Measurements from ENCODE around the gene HMGB4.

The HMGB4 gene

DNA sequence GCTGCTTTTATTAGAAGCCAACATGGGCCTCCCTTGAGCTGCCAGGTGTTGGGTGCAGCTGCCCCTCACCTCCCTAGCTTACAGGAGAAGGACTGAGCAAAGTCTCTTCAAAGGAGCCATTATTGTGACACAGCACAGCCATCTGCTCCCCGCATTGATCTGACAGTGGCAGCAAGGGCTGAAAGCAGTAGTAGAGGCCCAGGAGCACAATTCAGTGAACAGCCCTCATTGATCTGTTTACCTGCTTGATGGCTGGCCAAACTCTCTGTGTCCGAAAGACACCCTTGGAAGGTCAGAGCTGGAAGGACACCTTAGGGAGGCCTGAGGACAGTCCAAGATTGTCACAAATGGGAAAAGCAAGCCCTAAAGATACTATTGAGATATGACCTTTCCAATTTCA, 14.5 kb downstream of the HMGB4 start:
- Histone ChIP-seq H3K9me3 (ENCODE audit: control insufficient read depth, low read length) (no peaks in the 10 kb centered on the region), H3K4me2 (ENCODE audit: low read length) (no peak overlapping the region), H2AFZ (no peak overlapping the region), H3K4me1 (no peaks in the 10 kb centered on the region), H3K36me3 (ENCODE audit: control insufficient read depth, insufficient read depth, low read length) (no peaks in the 10 kb centered on the region), H3K79me2 (no peaks in the 10 kb centered on the region), H3K9ac (no peak overlapping the region), H3K27me3 (ENCODE audit: control insufficient read depth, insufficient read depth, low read length) (no peaks in the 10 kb centered on the region), H3K4me3 (ENCODE audit: low read depth, low read length) (no peak overlapping the region), H3K27ac (no peak overlapping the region)
- TF ChIP-seq, protein P1, sequence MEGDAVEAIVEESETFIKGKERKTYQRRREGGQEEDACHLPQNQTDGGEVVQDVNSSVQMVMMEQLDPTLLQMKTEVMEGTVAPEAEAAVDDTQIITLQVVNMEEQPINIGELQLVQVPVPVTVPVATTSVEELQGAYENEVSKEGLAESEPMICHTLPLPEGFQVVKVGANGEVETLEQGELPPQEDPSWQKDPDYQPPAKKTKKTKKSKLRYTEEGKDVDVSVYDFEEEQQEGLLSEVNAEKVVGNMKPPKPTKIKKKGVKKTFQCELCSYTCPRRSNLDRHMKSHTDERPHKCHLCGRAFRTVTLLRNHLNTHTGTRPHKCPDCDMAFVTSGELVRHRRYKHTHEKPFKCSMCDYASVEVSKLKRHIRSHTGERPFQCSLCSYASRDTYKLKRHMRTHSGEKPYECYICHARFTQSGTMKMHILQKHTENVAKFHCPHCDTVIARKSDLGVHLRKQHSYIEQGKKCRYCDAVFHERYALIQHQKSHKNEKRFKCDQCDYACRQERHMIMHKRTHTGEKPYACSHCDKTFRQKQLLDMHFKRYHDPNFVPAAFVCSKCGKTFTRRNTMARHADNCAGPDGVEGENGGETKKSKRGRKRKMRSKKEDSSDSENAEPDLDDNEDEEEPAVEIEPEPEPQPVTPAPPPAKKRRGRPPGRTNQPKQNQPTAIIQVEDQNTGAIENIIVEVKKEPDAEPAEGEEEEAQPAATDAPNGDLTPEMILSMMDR (IDR thresholded peaks at IDR 0.05) = no peak

DNA sequence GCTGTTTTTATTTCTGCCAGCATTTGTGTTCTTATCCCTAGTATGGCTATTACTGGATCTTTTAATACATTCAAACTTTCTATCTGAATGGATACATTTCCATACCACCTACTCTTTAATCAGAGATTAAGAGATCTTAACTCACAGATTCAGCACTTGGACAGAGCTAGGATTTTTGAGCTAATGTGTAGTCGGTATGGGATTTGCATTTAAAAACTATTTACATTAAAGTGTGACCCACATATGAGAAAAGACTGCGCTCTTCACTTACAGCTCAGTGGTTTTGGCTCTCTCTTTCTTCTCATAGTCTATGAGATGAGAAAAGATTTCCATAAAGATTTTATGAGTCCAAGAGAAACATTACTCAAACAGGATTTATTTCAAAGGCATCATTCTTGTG, 16.4 kb downstream of the HMGB4 start:
- Histone ChIP-seq H3K79me2 (no peaks in the 10 kb centered on the region), H3K9ac (no peak overlapping the region), H3K4me3 (ENCODE audit: low read depth, low read length) (no peak overlapping the region), H3K27ac (no peak overlapping the region), H3K4me2 (ENCODE audit: low read length) (no peak overlapping the region), H3K36me3 (ENCODE audit: control insufficient read depth, insufficient read depth, low read length) (no peaks in the 10 kb centered on the region), H3K9me3 (ENCODE audit: control insufficient read depth, low read length) (no peaks in the 10 kb centered on the region), H3K27me3 (ENCODE audit: control insufficient read depth, insufficient read depth, low read length) (no peaks in the 10 kb centered on the region), H2AFZ (no peak overlapping the region), H3K4me1 (no peaks in the 10 kb centered on the region)
- TF ChIP-seq, protein P1 (IDR thresholded peaks at IDR 0.05) = no peak

DNA sequence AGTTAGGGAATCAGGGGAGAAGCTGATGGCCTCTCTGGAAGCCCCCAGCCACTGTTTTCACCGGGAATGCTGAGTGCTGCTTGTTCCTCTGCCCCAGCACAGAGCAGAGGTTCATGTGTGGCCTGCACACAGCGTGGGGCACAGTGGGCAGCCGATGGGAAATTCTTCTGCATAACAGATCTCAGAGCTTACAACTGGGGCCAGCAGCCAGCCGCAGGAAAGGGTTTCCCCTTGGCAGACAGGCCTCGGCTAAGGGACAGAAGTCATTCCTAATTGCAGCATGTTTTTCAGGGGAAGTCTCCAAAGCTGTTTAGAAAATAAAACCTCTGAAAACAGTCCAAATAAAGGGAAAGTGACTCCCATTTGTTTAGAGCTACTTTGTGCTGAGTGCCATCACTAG, 22.6 kb downstream of the HMGB4 start:
- H3K4me2 ChIP-seq (ENCODE audit: low read length) = no peak overlapping the region
- H3K79me2 ChIP-seq = no peaks in the 10 kb centered on the region
- no peaks in the 10 kb centered on the region for H3K36me3 ChIP-seq (ENCODE audit: control insufficient read depth, insufficient read depth, low read length)
- H3K9ac ChIP-seq = no peak overlapping the region
- no peak overlapping the region for H2AFZ ChIP-seq
- H3K4me3 ChIP-seq (ENCODE audit: low read depth, low read length) = no peak overlapping the region
- H3K4me1 ChIP-seq = no peaks in the 10 kb centered on the region
- TF ChIP-seq, protein P1 (IDR thresholded peaks at IDR 0.05) = no peak
- no peaks in the 10 kb centered on the region for H3K27me3 ChIP-seq (ENCODE audit: control insufficient read depth, insufficient read depth, low read length)
- no peak overlapping the region for H3K27ac ChIP-seq
- H3K9me3 ChIP-seq (ENCODE audit: control insufficient read depth, low read length) = no peaks in the 10 kb centered on the region

DNA sequence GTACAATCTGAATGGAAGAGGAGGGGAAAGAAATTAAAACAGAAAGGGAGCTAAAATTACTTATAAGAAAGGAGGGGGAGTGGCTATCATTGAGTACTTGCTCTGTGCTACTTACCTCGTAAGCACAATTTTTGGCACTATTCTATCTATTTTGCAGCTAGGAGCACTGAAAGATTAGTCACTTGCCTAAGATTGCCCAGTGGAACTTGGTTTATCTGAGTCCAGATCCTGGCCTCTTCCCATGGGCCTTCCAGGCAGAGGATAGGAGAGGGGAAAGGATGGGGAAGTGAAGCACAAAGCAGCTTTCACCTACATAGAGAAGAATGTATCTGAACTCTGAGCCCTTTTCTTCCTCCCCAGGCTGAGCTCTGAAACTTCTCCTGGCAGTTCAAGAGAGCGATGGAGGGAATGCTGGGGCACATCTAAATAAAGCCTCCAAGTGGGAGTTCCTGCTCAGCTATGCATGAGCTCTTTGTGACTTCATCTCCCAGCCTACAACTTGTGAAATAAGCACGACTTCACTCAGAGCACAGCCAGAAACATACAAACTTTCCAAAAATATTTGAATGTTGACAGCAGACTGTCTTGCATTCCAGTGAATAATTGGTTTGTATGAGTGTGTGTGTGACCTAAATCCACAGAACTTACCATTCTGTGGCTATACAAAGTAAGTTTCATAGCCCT, 29.4 kb downstream of the HMGB4 start:
- no peaks in the 10 kb centered on the region for H3K36me3 ChIP-seq (ENCODE audit: control insufficient read depth, insufficient read depth, low read length)
- TF ChIP-seq, protein P1 (IDR thresholded peaks at IDR 0.05) = no peak
- H3K79me2 ChIP-seq = no peaks in the 10 kb centered on the region
- H3K27ac ChIP-seq = no peak overlapping the region
- H3K4me3 ChIP-seq (ENCODE audit: low read depth, low read length) = no peak overlapping the region
- H3K4me2 ChIP-seq (ENCODE audit: low read length) = no peak overlapping the region
- H3K9ac ChIP-seq = no peak overlapping the region
- no peaks in the 10 kb centered on the region for H3K27me3 ChIP-seq (ENCODE audit: control insufficient read depth, insufficient read depth, low read length)
- no peaks in the 10 kb centered on the region for H3K4me1 ChIP-seq
- H2AFZ ChIP-seq = no peak overlapping the region
- no peaks in the 10 kb centered on the region for H3K9me3 ChIP-seq (ENCODE audit: control insufficient read depth, low read length)

DNA sequence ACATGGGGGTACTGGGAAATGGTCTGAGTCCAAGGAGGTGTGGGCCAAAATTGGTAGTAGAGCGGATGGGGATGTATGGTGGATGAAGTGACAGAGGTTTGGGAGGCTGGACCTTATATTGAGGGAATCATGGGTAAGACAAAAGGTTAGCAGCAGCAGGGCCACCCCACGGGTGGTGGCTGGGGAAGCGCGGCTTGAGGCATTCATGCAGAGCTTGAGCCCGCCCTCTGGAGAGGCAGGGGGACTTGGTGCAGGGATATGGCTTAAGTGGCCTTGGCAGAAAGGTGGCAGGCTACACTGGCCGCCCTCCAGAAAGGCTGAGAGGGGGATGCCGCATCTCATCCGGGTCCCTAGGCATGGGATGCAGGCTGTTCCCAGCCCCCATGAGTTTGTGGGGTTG, 31.5 kb downstream of the HMGB4 start:
- H3K36me3 ChIP-seq (ENCODE audit: control insufficient read depth, insufficient read depth, low read length) = no peaks in the 10 kb centered on the region
- no peaks in the 10 kb centered on the region for H3K27me3 ChIP-seq (ENCODE audit: control insufficient read depth, insufficient read depth, low read length)
- TF ChIP-seq, protein P1 (IDR thresholded peaks at IDR 0.05) = no peak
- no peak overlapping the region for H2AFZ ChIP-seq
- no peaks in the 10 kb centered on the region for H3K4me1 ChIP-seq
- no peak overlapping the region for H3K9ac ChIP-seq
- no peaks in the 10 kb centered on the region for H3K9me3 ChIP-seq (ENCODE audit: control insufficient read depth, low read length)
- H3K4me2 ChIP-seq (ENCODE audit: low read length) = no peak overlapping the region
- H3K4me3 ChIP-seq (ENCODE audit: low read depth, low read length) = no peak overlapping the region
- H3K79me2 ChIP-seq = no peaks in the 10 kb centered on the region
- no peak overlapping the region for H3K27ac ChIP-seq

Data from parathyroid adenoma (tissue), 2 donors.